Astrocyte of the cerebellum (primary cell): ENCODE measurements around the gene MYO1B.

Experiments
- DNase-seq: peaks from one replicate; pipeline ENCODE4 v3.0.0-alpha.2; 2011; ENCODE audit warnings: low read depth
- H3K4me3 ChIP-seq: 2 replicates; pipeline ENCODE4 v1.5.1; 2011; ENCODE audit warnings: mild to moderate bottlenecking, low read depth, low read length, moderate library complexity
- CTCF ChIP-seq: IDR thresholded peaks from 2 replicates; pipeline ENCODE4 v1.5.1; 2012; ENCODE audit warnings: low read length, low read depth, moderate library complexity, mild to moderate bottlenecking; ENCODE audit errors: missing control alignments
- in situ Hi-C: cut with HindIII; loops from 2 replicates; pipeline ENCODE4 v1.10.0; 2017; ENCODE audit warnings: low sequenced_read_pairs

The MYO1B gene

GRCh38 chr2:191459158-191459557 lies 214.0 kb downstream of the MYO1B start:
- H3K4me3 ChIP-seq = no peak overlapping the region
- no peak for DNase-seq
- in situ Hi-C loops = no loop called here
- no peak for TF ChIP-seq CTCF

- DNase-seq = no peak
- no peak for TF ChIP-seq CTCF
- no peak overlapping the region for H3K4me3 ChIP-seq
- in situ Hi-C loops = no loop called here
These were observed 217.2 kb downstream of the MYO1B start for GRCh38 chr2:191462370-191462769.

GRCh38 chr2:191463790-191464189 lies 218.6 kb downstream of the MYO1B start:
- no peak overlapping the region for H3K4me3 ChIP-seq
- in situ Hi-C loops = no loop called here
- no peak for TF ChIP-seq CTCF
- no peak for DNase-seq

GRCh38 chr2:191465766-191466420 lies 220.7 kb downstream of the MYO1B start:
- no peak overlapping the region for H3K4me3 ChIP-seq
- TF ChIP-seq CTCF = no peak
- in situ Hi-C loops = no loop called here
- DNase-seq = no peak

- H3K4me3 ChIP-seq = no peak overlapping the region
- in situ Hi-C loops = no loop called here
- no peak for DNase-seq
- TF ChIP-seq CTCF = no peak
These were observed 221.9 kb downstream of the MYO1B start for GRCh38 chr2:191467113-191467512.

- H3K4me3 ChIP-seq = no peak overlapping the region
- no peak for TF ChIP-seq CTCF
- in situ Hi-C loops = no loop called here
- DNase-seq = no peak
These were observed 225.1 kb downstream of the MYO1B start for GRCh38 chr2:191470306-191470705.
